GM19468 (cell line): ENCODE results near the gene DPAGT1.
A peak's percentile ranks its signal among the peaks of the same experiment; 100 is the strongest.
"Not testable (repeated sequence)": the region's sequence is repeated elsewhere in the genome, so short reads cannot be mapped to it uniquely, and the experiment has no call there.

ENCODE experiments used
- ATAC-seq: cut with Tn5 transposase; IDR thresholded peaks from one replicate; pipeline ENCODE4 v1.9.1; 2021; ENCODE audit warnings: mild to moderate bottlenecking, moderate library complexity, moderate number of reproducible peaks; ENCODE audit not compliant: unreplicated experiment; ENCODE audit errors: extremely low read depth

Gene DPAGT1

GRCh38 chr11:119116601-119117000, 14.9 kb upstream of the DPAGT1 start:
- no peak for ATAC-seq

GRCh38 chr11:119116235-119116594, 14.6 kb upstream of the DPAGT1 start:
- ATAC-seq = no peak

GRCh38 chr11:119115484-119116234, 14.0 kb upstream of the DPAGT1 start:
- ATAC-seq = no peak

- ATAC-seq = no peak
These were observed 12.7 kb upstream of the DPAGT1 start for GRCh38 chr11:119114351-119114750.

GRCh38 chr11:119113716-119114115, 12.1 kb upstream of the DPAGT1 start:
- no peak for ATAC-seq

GRCh38 chr11:119112314-119113020, 10.8 kb upstream of the DPAGT1 start:
- ATAC-seq = no peak

- ATAC-seq = no peak
These were observed 9.8 kb upstream of the DPAGT1 start for GRCh38 chr11:119111361-119111925.

- ATAC-seq = no peak
These were observed 8.8 kb upstream of the DPAGT1 start for GRCh38 chr11:119110439-119110838.

GRCh38 chr11:119109843-119110242, 8.2 kb upstream of the DPAGT1 start:
- ATAC-seq = no peak

- no peak for ATAC-seq
These were observed 7.2 kb upstream of the DPAGT1 start for GRCh38 chr11:119108857-119109221.

GRCh38 chr11:119108146-119108856, 6.6 kb upstream of the DPAGT1 start:
- ATAC-seq = no peak

GRCh38 chr11:119107538-119108145, 6.0 kb upstream of the DPAGT1 start:
- no peak for ATAC-seq

GRCh38 chr11:119106564-119107537, 5.2 kb upstream of the DPAGT1 start, which contains the start of gene C2CD2L:
Gene C2CD2L, plus strand, starts transcription at chr11:119107344. Its CDS starts 398 bp downstream, at chr11:119107742.
- ATAC-seq = peak; percentile 47

- no peak for ATAC-seq
These were observed 2.1 kb upstream of the DPAGT1 start for GRCh38 chr11:119103793-119104192.

GRCh38 chr11:119103161-119103664, 1.6 kb upstream of the DPAGT1 start:
- ATAC-seq = not testable (repeated sequence)

- ATAC-seq = no peak
These were observed 477 bp downstream of the DPAGT1 start for GRCh38 chr11:119100994-119101758.

- ATAC-seq = no peak
These were observed 1.2 kb downstream of the DPAGT1 start for GRCh38 chr11:119100246-119100970.

GRCh38 chr11:119099711-119100110, 1.9 kb downstream of the DPAGT1 start:
- no peak for ATAC-seq
